Measurements from ENCODE around the gene NOC3L. TPM values are rescaled to one million over a fixed set of nuclear protein-coding genes. Genes with fewer than 3 reads are reported as not detected.

Gene NOC3L
- total RNA-seq, 1 donor from 2014 or later, result 20.4 TPM

GRCh38 chr10:94303929-94304328, 58.8 kb downstream of the NOC3L start:
- Mint-ChIP-seq H3K36me3 (ENCODE audit: insufficient read depth) (peaks cover 4% of the 10 kb centered on the region), H3K4me1 (ENCODE audit: low read depth) (no peaks in the 10 kb centered on the region), H3K27me3 (no peaks in the 10 kb centered on the region), H3K27ac (no peak overlapping the region), H3K9me3 (ENCODE audit: low read depth) (no peaks in the 10 kb centered on the region), H3K4me3 (ENCODE audit: low read depth) (no peak overlapping the region)
- TF ChIP-seq, protein P1, sequence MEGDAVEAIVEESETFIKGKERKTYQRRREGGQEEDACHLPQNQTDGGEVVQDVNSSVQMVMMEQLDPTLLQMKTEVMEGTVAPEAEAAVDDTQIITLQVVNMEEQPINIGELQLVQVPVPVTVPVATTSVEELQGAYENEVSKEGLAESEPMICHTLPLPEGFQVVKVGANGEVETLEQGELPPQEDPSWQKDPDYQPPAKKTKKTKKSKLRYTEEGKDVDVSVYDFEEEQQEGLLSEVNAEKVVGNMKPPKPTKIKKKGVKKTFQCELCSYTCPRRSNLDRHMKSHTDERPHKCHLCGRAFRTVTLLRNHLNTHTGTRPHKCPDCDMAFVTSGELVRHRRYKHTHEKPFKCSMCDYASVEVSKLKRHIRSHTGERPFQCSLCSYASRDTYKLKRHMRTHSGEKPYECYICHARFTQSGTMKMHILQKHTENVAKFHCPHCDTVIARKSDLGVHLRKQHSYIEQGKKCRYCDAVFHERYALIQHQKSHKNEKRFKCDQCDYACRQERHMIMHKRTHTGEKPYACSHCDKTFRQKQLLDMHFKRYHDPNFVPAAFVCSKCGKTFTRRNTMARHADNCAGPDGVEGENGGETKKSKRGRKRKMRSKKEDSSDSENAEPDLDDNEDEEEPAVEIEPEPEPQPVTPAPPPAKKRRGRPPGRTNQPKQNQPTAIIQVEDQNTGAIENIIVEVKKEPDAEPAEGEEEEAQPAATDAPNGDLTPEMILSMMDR (IDR thresholded peaks at IDR 0.05; ENCODE audit: unreplicated experiment), result no peak
- no peak for DNase-seq (ENCODE audit: low spot score, unreplicated experiment)

DNA sequence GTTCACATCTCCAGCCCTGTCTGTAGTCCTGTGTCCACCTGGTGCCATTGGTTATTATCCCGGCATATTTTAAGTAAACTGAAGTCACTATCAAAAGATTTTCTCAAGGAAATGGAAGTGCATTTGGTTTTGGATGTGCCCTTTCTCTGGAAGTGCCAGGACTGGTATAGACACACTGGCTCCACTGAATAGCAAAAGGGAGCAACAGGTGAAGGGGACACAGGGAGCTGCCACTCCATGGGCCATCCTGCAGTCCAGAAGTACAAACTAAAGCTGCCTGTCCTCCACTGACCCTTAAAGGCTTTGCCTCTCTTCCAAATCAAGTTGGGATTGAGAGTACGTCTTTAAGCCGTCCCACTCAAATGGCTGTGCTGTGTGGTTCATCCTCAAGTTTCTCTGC, 62.7 kb downstream of the NOC3L start:
- DNase-seq (ENCODE audit: low spot score, unreplicated experiment), result no peak
- Mint-ChIP-seq H3K36me3 (ENCODE audit: insufficient read depth) (peaks cover 4% of the 10 kb centered on the region), H3K27ac (no peak overlapping the region), H3K27me3 (no peaks in the 10 kb centered on the region), H3K9me3 (ENCODE audit: low read depth) (no peaks in the 10 kb centered on the region), H3K4me1 (ENCODE audit: low read depth) (peaks cover 2% of the 10 kb centered on the region), H3K4me3 (ENCODE audit: low read depth) (no peak overlapping the region)
- TF ChIP-seq, protein P1 (IDR thresholded peaks at IDR 0.05; ENCODE audit: unreplicated experiment), result no peak

- peaks cover 4% of the 10 kb centered on the region for H3K36me3 Mint-ChIP-seq (ENCODE audit: insufficient read depth)
- H3K4me1 Mint-ChIP-seq (ENCODE audit: low read depth), result peaks cover 2% of the 10 kb centered on the region
- H3K4me3 Mint-ChIP-seq (ENCODE audit: low read depth), result no peak overlapping the region
- H3K27me3 Mint-ChIP-seq, result no peaks in the 10 kb centered on the region
- no peak for DNase-seq (ENCODE audit: low spot score, unreplicated experiment)
- no peaks in the 10 kb centered on the region for H3K9me3 Mint-ChIP-seq (ENCODE audit: low read depth)
- TF ChIP-seq, protein P1 (IDR thresholded peaks at IDR 0.05; ENCODE audit: unreplicated experiment), result no peak
- H3K27ac Mint-ChIP-seq, result no peak overlapping the region
Measured at GRCh38 chr10:94299417-94299816, 63.3 kb downstream of the NOC3L start.

DNA sequence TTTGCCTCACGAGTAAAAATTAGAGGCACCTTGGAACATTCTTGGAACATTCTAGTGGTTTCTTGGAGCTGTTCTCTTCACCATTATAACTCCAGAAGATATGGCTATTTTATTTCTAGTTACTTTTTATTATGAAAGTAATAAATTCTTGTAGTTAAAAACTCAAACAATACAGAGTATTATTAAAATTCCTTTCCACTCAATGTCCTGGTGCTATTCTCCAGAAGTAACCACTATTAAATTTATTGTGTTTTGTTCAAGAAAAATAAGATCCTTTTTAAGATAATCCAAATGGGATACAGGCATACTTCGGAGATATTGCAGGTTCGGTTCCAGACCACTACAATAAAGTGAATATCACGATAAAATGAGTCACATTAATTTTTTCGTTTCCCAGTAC, 68.6 kb downstream of the NOC3L start:
- TF ChIP-seq, protein P1 (IDR thresholded peaks at IDR 0.05; ENCODE audit: unreplicated experiment), result no peak

GRCh38 chr10:94293354-94293753, 69.4 kb downstream of the NOC3L start:
- TF ChIP-seq, protein P1 (IDR thresholded peaks at IDR 0.05; ENCODE audit: unreplicated experiment), result no peak
- peaks cover 2% of the 10 kb centered on the region for H3K4me1 Mint-ChIP-seq (ENCODE audit: low read depth)
- H3K9me3 Mint-ChIP-seq (ENCODE audit: low read depth), result no peaks in the 10 kb centered on the region
- no peaks in the 10 kb centered on the region for H3K27me3 Mint-ChIP-seq
- no peak overlapping the region for H3K27ac Mint-ChIP-seq
- no peak for DNase-seq (ENCODE audit: low spot score, unreplicated experiment)
- peaks cover 2% of the 10 kb centered on the region for H3K36me3 Mint-ChIP-seq (ENCODE audit: insufficient read depth)
- no peak overlapping the region for H3K4me3 Mint-ChIP-seq (ENCODE audit: low read depth)

More for the DNA sequence above, 68.6 kb downstream of the NOC3L start:
- Mint-ChIP-seq H3K36me3 (ENCODE audit: insufficient read depth) (peaks cover 4% of the 10 kb centered on the region), H3K27me3 (no peaks in the 10 kb centered on the region), H3K27ac (no peak overlapping the region), H3K4me3 (ENCODE audit: low read depth) (no peak overlapping the region), H3K9me3 (ENCODE audit: low read depth) (no peaks in the 10 kb centered on the region), H3K4me1 (ENCODE audit: low read depth) (peaks cover 2% of the 10 kb centered on the region)
- DNase-seq (ENCODE audit: low spot score, unreplicated experiment), result no peak
